ENCODE measurements around the gene BRMS1.

GRCh38 chr11:66324664-66325063 lies 20.2 kb downstream of the BRMS1 start:
- TF ChIP-seq, protein P1, sequence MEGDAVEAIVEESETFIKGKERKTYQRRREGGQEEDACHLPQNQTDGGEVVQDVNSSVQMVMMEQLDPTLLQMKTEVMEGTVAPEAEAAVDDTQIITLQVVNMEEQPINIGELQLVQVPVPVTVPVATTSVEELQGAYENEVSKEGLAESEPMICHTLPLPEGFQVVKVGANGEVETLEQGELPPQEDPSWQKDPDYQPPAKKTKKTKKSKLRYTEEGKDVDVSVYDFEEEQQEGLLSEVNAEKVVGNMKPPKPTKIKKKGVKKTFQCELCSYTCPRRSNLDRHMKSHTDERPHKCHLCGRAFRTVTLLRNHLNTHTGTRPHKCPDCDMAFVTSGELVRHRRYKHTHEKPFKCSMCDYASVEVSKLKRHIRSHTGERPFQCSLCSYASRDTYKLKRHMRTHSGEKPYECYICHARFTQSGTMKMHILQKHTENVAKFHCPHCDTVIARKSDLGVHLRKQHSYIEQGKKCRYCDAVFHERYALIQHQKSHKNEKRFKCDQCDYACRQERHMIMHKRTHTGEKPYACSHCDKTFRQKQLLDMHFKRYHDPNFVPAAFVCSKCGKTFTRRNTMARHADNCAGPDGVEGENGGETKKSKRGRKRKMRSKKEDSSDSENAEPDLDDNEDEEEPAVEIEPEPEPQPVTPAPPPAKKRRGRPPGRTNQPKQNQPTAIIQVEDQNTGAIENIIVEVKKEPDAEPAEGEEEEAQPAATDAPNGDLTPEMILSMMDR (IDR thresholded peaks at IDR 0.05; ENCODE audit: low read length), result no peak
- TF ChIP-seq EZH2 (IDR thresholded peaks at IDR 0.05; ENCODE audit: borderline replicate concordance, low read length), result no peak
